A673 (cell line): Measurements from ENCODE around the gene GPT2. TPM values are rescaled to one million over a fixed set of nuclear protein-coding genes. Genes with fewer than 3 reads are reported as not detected.
A peak's percentile ranks its signal among the peaks of the same experiment; 100 is the strongest.

Experiments
- BruUV-seq: library from RNA; stranded (reverse); fragments of 400-500 nt; replicated peaks from 2 replicates; lab custom pipeline; 2021; lab: Mats Ljungman, UMichigan
- CTCF ChIA-PET: fragments of 300-600 bp; sonication (Branson Sonifier 250); formaldehyde crosslinking; loops from one replicate; lab custom pipeline; 2022; ENCODE audit warnings: antibody characterized with exemption; lab: Charles Lee
- POLR2A ChIA-PET: fragments of 300-600 bp; sonication (Branson Sonifier 250); formaldehyde crosslinking; loops from one replicate; lab custom pipeline; 2022; ENCODE audit warnings: antibody characterized with exemption; ENCODE audit not compliant: low non-redundant PET; lab: Charles Lee
- DNase-seq: peaks from one replicate; pipeline ENCODE4 v3.0.0-alpha.2; 2015; ENCODE audit warnings: low spot score
- H3K27ac ChIP-seq: fragments of 200-600 bp; sonication (generic); 2 replicates; pipeline ENCODE4 v1.5.1; 2016; ENCODE audit warnings: mixed run types, low read depth, mild to moderate bottlenecking, mixed read lengths, antibody characterized with exemption, low read length; ENCODE audit not compliant: poor library complexity, severe bottlenecking
- H3K27me3 ChIP-seq: fragments of 200-600 bp; sonication (generic); replicated peaks from 2 replicates; pipeline ENCODE4 v1.6.1; 2017; ENCODE audit warnings: mixed run types, low read depth, mild to moderate bottlenecking, mixed read lengths, antibody characterized with exemption, low read length; ENCODE audit not compliant: insufficient read depth, poor library complexity
- H3K36me3 ChIP-seq: fragments of 200-600 bp; sonication (generic); 2 replicates; pipeline ENCODE4 v1.6.1; 2016; ENCODE audit warnings: mixed run types, mild to moderate bottlenecking, mixed read lengths, antibody characterized with exemption, low read length; ENCODE audit not compliant: insufficient read depth, poor library complexity, severe bottlenecking
- H3K4me1 ChIP-seq: fragments of 200-600 bp; sonication (generic); 2 replicates; pipeline ENCODE4 v1.6.1; 2017; ENCODE audit warnings: mixed run types, mild to moderate bottlenecking, mixed read lengths, antibody characterized with exemption, low read length; ENCODE audit not compliant: insufficient read depth, poor library complexity, severe bottlenecking
- H3K4me3 ChIP-seq: fragments of 200-600 bp; sonication (generic); 2 replicates; pipeline ENCODE4 v1.5.1; 2016; ENCODE audit warnings: low read depth, mixed run types, mild to moderate bottlenecking, mixed read lengths, low read length; ENCODE audit not compliant: poor library complexity, severe bottlenecking
- H3K9me3 ChIP-seq: fragments of 200-600 bp; sonication (generic); 2 replicates; pipeline ENCODE4 v1.6.1; 2016; ENCODE audit warnings: mixed run types, low read depth, mild to moderate bottlenecking, mixed read lengths, antibody characterized with exemption, low read length; ENCODE audit not compliant: poor library complexity, severe bottlenecking
- CTCF ChIP-seq: fragments of 300-800, 200-600 bp; sonication (generic); conservative IDR thresholded peaks from 2 replicates; pipeline ENCODE4 v1.5.1; 2017; ENCODE audit warnings: low read depth, mild to moderate bottlenecking, antibody characterized with exemption, low read length, moderate library complexity, mixed read lengths
- EZH2 ChIP-seq: fragments of 200-600 bp; sonication (generic); IDR thresholded peaks from 2 replicates; pipeline ENCODE4 v1.6.1; 2017; ENCODE audit warnings: borderline replicate concordance, low read depth, mild to moderate bottlenecking, mixed read lengths, antibody characterized with exemption, low read length; ENCODE audit not compliant: poor library complexity, severe bottlenecking
- intact Hi-C: fragments of 100-400 bp; cut with micrococcal nuclease; formaldehyde crosslinking; loops from one replicate; pipeline ENCODE4 v1.10.0; 2022; ENCODE audit not compliant: unreplicated experiment
- total RNA-seq: library from RNA; stranded (reverse); gene quantifications from 2 replicates; pipeline ENCODE4 v1.2.3, GENCODE V29; 2021

The GPT2 gene
- total RNA-seq, 1 experiment from 2014 or later: 38.8 TPM

DNA sequence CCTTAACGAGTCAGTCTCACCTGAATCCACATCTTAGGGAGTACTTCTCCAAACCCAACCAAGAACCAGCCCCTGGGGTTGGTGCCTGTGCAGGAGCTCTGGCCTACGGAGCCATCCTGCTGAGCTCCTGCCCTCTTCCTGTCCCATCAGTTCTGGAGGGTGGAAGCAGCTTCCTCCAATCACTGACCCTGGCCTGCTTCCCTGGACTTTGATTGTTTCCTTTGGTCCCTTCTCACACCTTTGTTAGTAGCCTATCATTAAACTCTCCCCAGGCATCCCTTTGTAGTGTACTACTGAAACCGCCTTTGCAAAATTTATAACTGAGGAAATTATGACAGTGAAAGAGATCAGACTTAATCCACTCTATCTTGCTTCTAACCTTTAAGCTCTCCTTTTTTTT lies 32.0 kb upstream of the GPT2 start:
- ChIA-PET POLR2A (no interaction called here), CTCF (no interaction called here)
- Histone ChIP-seq H3K9me3 (no peaks in the 10 kb centered on the region), H3K36me3 (no peaks in the 10 kb centered on the region), H3K4me3 (no peak overlapping the region), H3K4me1 (no peaks in the 10 kb centered on the region), H3K27ac (no peak overlapping the region), H3K27me3 (no peaks in the 10 kb centered on the region)
- no peak for DNase-seq
- TF ChIP-seq EZH2 (no peak), CTCF (no peak)
- BruUV-seq: no TSS peak
- intact Hi-C loops: no loop called here

DNA sequence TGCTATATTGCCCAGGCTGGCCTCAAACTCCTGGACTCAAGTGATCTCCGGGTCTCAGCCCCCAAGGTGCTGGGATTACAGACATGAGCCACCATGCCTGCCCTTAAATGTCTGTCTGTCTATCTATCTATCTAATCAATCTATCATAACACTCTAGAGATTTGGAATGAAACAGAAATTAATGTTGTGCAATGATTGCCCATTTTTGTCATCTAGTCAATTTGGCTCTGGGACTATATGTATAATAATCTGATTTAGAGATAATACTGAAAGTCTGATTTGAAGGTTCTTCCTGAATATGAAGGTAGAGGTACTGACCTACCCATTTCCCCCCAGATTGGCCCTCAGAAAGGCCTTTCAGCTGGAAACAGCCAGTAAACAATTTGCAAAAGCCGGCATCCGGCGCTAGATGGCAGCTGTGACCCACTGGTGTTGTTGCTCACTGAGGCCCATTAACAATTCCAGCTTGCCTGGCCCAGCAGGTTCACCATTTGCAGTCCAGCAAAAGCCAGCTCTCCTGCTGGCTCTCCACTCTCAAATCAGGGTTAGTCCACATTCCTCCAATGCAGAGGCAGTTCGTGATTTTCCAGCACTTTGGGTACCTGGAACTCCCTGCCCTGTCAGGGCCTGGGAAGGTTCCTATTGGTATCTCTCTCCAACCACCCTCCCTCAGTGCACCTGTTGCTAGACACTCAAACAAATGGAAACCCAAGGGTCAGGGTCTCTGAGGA lies 30.3 kb upstream of the GPT2 start:
- Histone ChIP-seq H3K4me3 (no peak overlapping the region), H3K9me3 (no peaks in the 10 kb centered on the region), H3K4me1 (no peaks in the 10 kb centered on the region), H3K27ac (no peak overlapping the region), H3K27me3 (no peaks in the 10 kb centered on the region), H3K36me3 (no peaks in the 10 kb centered on the region)
- POLR2A ChIA-PET: no interaction called here
- intact Hi-C loops: loop anchor here (1.0 kb wide), 2 partner anchors 55 to 75 kb away; no protein-coding TSS in a partner anchor
- DNase-seq: peak; percentile 79
- TF ChIP-seq CTCF: peak; percentile 84
- no peak for TF ChIP-seq EZH2
- CTCF ChIA-PET: interaction anchor here (0.5 to 1.5 kb wide), 9 partner anchors 9 to 1786 kb away, joined by 3 to 41 read pairs (median 4); no protein-coding TSS in a partner anchor
- BruUV-seq: no TSS peak

GRCh38 chr16:46854846-46855245 lies 29.3 kb upstream of the GPT2 start:
- no peak for DNase-seq
- no peaks in the 10 kb centered on the region for H3K36me3 ChIP-seq
- CTCF ChIA-PET: interaction anchor here (1.3 to 1.5 kb wide), 3 partner anchors 8 to 62 kb away, joined by 3 to 41 read pairs (median 5); no protein-coding TSS in a partner anchor
- BruUV-seq: no TSS peak
- H3K4me3 ChIP-seq: no peak overlapping the region
- no peaks in the 10 kb centered on the region for H3K9me3 ChIP-seq
- TF ChIP-seq EZH2 (no peak), CTCF (no peak)
- POLR2A ChIA-PET: no interaction called here
- H3K27me3 ChIP-seq: no peaks in the 10 kb centered on the region
- no peaks in the 10 kb centered on the region for H3K4me1 ChIP-seq
- intact Hi-C loops: loop anchor here (1.0 to 5.0 kb wide), 3 partner anchors 54 to 1307 kb away; no protein-coding TSS in a partner anchor
- no peak overlapping the region for H3K27ac ChIP-seq
